GM19467 (cell line): ENCODE results near the gene CCR2.

Experiments used
- ATAC-seq: cut with Tn5 transposase; IDR thresholded peaks from one replicate; pipeline ENCODE4 v1.9.1; 2021; ENCODE audit warnings: mild to moderate bottlenecking, moderate library complexity; ENCODE audit not compliant: unreplicated experiment

The CCR2 gene

DNA sequence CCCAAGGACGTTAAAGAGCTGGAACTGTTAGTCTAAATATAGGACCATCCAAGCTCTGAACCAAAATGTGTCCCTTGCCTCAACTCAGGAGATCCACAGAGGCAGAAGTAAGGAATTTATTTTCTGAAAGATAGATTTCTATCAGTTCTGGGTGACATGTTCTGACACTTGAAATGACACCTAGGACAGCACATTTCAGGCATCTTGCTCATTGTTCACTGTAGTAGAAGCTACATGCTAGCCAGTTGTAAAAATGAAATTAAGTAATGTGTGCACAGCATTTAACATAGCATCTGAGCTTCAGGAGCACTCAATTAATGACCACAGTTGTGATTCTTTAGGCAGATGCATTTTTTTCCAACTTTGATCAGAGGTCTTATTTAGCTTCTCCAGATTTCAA is 567 bp downstream of the CCR2 start:
- no peak for ATAC-seq

DNA sequence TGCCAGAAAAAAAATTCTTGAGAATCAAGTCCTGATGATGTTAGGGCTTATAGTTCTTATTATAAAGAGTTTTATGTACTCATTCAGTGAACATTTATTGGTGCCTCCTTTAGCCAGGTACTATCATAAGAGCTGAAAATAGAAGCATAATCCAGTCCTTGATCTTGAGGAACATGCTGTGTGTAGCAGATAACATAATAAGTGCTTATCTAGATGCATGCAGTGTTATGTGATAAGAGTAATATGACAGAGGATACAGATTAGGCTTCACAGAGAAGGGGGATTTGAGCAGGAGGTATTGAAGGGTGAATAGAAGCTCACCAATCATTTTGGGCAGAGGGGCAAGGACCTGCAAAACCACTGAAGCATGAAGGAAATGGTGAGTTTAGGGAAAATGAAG is 1.1 kb downstream of the CCR2 start:
- ATAC-seq = no peak

DNA sequence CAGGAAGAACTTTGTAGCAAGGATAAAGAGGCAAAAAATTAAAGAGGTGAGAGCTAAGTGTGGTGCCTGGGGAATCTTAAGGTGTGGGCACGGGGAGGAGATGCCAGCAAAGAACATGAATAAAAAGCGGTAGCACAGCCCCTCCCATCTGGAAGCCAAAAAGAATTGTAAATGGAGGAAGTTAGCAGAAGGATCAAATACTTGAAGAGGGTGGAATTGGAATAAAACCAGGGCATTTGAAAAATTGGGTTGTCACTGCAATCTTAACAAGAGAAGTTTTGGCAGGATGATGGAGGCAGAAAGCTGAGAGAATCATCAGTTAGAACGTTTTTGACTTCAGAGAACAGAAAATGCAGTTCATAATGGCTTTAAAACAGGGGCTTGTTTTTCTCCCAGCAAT is 2.4 kb downstream of the CCR2 start:
- no peak for ATAC-seq

DNA sequence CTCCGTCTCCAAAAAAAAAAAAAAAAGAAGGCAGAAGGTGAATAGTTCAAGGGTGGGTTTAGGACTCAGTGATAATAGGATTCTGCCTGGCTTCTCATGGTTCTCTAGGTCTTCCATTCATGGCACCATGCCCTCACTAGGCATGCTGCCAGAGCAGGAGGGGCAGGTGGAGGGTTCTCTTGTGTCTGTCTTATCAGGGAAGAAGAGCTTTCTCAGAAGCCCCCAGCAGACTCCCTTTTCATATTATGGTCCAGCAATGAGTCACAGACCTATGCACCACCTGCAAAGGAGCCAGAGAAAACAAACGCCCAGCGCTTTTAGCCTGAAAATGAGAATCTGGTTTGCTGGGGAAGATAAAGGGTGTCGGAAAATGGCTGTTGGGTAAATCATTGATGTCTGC is 3.0 kb downstream of the CCR2 start:
- ATAC-seq = no peak

DNA sequence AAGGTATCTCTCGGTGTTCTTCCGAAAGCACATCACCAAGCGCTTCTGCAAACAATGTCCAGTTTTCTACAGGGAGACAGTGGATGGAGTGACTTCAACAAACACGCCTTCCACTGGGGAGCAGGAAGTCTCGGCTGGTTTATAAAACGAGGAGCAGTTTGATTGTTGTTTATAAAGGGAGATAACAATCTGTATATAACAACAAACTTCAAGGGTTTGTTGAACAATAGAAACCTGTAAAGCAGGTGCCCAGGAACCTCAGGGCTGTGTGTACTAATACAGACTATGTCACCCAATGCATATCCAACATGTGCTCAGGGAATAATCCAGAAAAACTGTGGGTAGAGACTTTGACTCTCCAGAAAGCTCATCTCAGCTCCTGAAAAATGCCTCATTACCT is 4.6 kb downstream of the CCR2 start:
- ATAC-seq = no peak

DNA sequence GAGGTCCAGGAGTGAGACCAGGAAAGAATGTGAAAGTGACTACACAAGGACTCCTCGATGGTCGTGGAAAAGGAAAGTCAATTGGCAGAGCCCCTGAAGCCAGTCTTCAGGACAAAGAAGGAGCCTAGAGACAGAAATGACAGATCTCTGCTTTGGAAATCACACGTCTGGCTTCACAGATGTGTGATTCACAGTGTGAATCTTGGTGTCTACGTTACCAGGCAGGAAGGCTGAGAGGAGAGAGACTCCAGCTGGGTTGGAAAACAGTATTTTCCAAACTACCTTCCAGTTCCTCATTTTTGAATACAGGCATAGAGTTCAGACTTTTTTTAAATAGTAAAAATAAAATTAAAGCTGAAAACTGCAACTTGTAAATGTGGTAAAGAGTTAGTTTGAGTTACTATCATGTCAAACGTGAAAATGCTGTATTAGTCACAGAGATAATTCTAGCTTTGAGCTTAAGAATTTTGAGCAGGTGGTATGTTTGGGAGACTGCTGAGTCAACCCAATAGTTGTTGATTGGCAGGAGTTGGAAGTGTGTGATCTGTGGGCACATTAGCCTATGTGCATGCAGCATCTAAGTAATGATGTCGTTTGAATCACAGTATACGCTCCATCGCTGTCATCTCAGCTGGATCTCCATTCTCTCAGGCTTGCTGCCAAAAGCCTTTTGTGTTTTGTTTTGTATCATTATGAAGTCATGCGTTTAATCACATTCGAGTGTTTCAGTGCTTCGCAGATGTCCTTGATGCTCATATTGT is 6.0 kb downstream of the CCR2 start:
- ATAC-seq = no peak

GRCh38 chr3:46360907-46361306 is 7.0 kb downstream of the CCR2 start:
- ATAC-seq = no peak

DNA sequence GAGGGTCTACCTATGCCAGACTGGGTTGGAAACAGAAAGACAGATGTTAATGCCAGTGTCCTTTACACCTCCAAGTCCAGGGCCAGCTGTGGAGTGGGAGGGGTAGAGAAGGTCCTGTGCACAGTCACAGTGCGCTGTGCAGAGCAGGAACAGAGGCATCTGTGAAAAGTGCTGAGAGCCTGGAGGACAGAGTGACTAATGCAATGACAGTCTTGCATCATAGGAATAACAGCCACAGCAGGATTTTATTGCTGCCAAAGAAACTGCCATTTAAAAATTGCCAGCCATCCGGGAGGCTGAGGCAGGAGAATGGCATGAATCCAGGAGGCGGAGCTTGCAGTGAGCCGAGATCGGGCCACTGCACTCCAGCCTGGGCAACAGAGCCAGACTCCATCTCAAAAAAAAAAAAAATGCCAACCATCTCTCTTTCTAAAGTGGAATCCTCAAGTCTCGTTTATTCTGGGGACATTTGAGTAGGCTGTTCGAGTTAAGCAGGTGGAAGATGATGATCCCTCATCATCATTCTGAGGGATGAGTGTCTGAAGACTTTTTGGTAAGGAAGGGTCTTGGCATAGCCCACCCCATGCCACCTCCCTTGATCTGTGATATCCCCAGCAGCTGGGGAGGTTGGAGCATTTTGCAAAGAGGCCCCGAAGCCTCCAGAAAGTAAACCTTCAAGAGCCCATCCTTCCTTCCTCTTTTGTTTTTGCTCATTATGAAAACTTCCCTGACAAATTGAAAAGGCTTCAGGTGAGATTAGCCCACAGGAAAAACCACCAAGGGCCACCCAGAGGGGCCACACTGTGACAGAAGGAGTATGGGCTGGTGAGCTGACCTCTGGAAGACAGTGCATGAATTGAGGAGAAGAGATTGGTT is 7.7 kb downstream of the CCR2 start:
- no peak for ATAC-seq

DNA sequence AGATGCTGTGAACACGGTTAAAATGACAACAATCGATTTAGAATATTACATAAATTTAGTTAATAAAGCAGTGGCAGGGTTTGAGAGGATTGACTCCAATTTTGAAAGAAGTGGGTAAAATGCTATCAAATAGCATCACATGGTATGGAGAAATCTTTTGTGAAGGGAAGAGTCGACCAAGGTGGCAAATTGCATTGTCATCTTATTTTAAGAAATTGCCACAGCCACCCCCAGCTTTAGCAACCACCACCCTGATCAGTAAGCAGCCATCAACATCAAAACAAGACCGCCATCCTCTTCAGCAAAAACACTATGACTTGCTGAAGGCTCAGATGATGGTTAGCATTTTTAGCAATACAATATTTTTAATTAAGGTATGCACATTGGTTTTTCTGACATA is 11.1 kb downstream of the CCR2 start:
- no peak for ATAC-seq

DNA sequence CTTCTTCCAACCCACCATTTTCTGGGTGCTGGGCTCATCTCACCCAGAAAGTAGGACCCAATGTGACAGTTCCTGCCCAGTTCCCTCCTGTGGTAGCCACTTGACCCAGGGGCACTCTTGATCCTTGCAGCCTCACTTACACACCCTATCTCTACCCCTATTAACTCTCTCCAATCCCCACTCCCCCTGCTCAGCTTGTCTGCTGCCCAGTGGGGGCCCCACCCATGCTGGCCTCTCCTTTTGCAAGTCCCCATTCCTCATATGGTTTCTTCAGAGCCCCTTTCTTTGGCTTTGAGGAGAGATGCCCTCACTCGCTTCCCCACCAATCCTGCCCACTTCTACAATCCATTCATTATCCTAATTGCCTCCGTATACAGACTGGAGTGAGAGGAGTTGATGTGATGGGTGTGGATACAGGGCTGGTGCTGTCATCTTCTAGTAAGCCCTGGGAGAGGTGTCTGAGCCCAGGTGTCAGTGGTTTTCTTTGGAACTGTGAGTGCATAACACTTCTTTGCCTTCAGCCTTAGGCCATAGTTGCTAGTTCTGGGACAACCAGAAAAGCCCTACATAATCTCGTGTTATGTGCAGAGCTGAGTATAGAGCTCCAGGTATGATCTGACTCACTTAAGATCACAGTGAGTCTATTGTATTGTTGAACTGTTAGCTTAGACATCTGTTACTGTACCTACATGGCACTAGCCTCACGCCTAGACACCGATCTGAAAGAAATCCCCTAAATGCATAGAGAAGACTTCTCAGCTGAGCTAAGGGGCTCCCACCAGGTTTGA is 12.0 kb downstream of the CCR2 start:
- no peak for ATAC-seq

GRCh38 chr3:46367811-46368210 is 13.9 kb downstream of the CCR2 start:
- no peak for ATAC-seq

- peak; percentile 59 for ATAC-seq
These were observed 14.7 kb downstream of the CCR2 start for GRCh38 chr3:46368569-46368968.

DNA sequence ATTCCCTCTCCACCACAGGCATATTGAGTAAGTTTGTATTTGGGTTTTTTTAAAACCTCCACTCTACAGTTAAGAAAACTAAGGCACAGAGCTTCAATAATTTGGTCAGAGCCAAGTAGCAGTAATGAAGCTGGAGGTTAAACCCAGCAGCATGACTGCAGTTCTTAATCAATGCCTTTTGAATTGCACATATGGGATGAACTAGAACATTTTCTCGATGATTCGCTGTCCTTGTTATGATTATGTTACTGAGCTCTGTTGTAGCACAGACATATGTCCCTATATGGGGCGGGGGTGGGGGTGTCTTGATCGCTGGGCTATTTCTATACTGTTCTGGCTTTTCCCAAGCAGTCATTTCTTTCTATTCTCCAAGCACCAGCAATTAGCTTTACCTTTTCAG is 15.2 kb downstream of the CCR2 start:
- no peak for ATAC-seq

DNA sequence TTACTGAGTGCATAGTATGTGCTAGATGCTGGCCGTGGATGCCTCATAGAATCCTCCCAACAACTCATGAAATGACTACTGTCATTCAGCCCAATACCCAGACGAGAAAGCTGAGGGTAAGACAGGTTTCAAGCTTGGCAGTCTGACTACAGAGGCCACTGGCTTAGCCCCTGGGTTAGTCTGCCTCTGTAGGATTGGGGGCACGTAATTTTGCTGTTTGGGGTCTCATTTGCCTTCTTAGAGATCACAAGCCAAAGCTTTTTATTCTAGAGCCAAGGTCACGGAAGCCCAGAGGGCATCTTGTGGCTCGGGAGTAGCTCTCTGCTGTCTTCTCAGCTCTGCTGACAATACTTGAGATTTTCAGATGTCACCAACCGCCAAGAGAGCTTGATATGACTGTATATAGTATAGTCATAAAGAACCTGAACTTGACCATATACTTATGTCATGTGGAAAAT is 15.8 kb downstream of the CCR2 start:
- ATAC-seq = no peak

GRCh38 chr3:46370839-46371518 is 17.1 kb downstream of the CCR2 start, which contains the start of gene CCR5:
TSS of gene CCR5 (plus strand) at chr3:46370946. CDS start at chr3:46372903, 1,957 bp downstream.
- no peak for ATAC-seq

DNA sequence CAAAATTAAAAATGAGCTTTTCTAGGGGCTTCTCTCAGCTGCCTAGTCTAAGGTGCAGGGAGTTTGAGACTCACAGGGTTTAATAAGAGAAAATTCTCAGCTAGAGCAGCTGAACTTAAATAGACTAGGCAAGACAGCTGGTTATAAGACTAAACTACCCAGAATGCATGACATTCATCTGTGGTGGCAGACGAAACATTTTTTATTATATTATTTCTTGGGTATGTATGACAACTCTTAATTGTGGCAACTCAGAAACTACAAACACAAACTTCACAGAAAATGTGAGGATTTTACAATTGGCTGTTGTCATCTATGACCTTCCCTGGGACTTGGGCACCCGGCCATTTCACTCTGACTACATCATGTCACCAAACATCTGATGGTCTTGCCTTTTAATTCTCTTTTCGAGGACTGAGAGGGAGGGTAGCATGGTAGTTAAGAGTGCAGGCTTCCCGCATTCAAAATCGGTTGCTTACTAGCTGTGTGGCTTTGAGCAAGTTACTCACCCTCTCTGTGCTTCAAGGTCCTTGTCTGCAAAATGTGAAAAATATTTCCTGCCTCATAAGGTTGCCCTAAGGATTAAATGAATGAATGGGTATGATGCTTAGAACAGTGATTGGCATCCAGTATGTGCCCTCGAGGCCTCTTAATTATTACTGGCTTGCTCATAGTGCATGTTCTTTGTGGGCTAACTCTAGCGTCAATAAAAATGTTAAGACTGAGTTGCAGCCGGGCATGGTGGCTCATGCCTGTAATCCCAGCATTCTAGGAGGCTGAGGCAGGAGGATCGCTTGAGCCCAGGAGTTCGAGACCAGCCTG is 17.8 kb downstream of the CCR2 start:
- no peak for ATAC-seq

GRCh38 chr3:46372492-46373359 is 18.8 kb downstream of the CCR2 start:
- ATAC-seq = no peak

- ATAC-seq = no peak
These were observed 20.8 kb downstream of the CCR2 start for GRCh38 chr3:46374755-46375154.

- no peak for ATAC-seq
These were observed 21.3 kb downstream of the CCR2 start for GRCh38 chr3:46375218-46375617.
